NCI-H146 treated with DMSO at 0.1 percent for 48 hours (cell line): ENCODE measurements around the gene ANKS1A.
"Not testable (repeated sequence)": the region's sequence is repeated elsewhere in the genome, so short reads cannot be mapped to it uniquely, and the experiment has no call there.

Experiments
- DNase-seq: peaks from one replicate; lab custom pipeline; 2025; ENCODE audit not compliant: unreplicated experiment; lab: John Stamatoyannopoulos, UW

The ANKS1A gene

GRCh38 chr6:34888874-34889555, at the start of gene ANKS1A:
Gene ANKS1A, plus strand, starts transcription at chr6:34889255. Its CDS starts 148 bp downstream, at chr6:34889403.
- peak; percentile 56 for DNase-seq

GRCh38 chr6:34839666-34840352, 49.2 kb upstream of the ANKS1A start:
- DNase-seq, result no peak

- DNase-seq, result not testable (repeated sequence)
These were observed 40.0 kb upstream of the ANKS1A start for GRCh38 chr6:34849066-34849465.

GRCh38 chr6:34851361-34851760, 37.7 kb upstream of the ANKS1A start:
- no peak for DNase-seq

- no peak for DNase-seq
These were observed 36.5 kb upstream of the ANKS1A start for GRCh38 chr6:34852406-34853085.

GRCh38 chr6:34855463-34855862, 33.6 kb upstream of the ANKS1A start:
- DNase-seq, result no peak

GRCh38 chr6:34858681-34859080, 30.4 kb upstream of the ANKS1A start:
- no peak for DNase-seq

GRCh38 chr6:34859951-34860350, 29.1 kb upstream of the ANKS1A start:
- DNase-seq, result no peak

- no peak for DNase-seq
These were observed 28.3 kb upstream of the ANKS1A start for GRCh38 chr6:34860776-34861175.

- DNase-seq, result no peak
These were observed 25.0 kb upstream of the ANKS1A start for GRCh38 chr6:34864007-34864406.

GRCh38 chr6:34865107-34865506, 23.9 kb upstream of the ANKS1A start:
- no peak for DNase-seq

GRCh38 chr6:34866509-34866908, 22.5 kb upstream of the ANKS1A start:
- no peak for DNase-seq

GRCh38 chr6:34867484-34867883, 21.6 kb upstream of the ANKS1A start:
- DNase-seq, result no peak

GRCh38 chr6:34871853-34872252, 17.2 kb upstream of the ANKS1A start:
- DNase-seq, result no peak

GRCh38 chr6:34872332-34872731, 16.7 kb upstream of the ANKS1A start:
- DNase-seq, result no peak

- DNase-seq, result no peak
These were observed 13.5 kb upstream of the ANKS1A start for GRCh38 chr6:34875292-34876213.

GRCh38 chr6:34876472-34876871, 12.6 kb upstream of the ANKS1A start:
- no peak for DNase-seq

- no peak for DNase-seq
These were observed 11.8 kb upstream of the ANKS1A start for GRCh38 chr6:34877259-34877658.

GRCh38 chr6:34877869-34878485, 11.1 kb upstream of the ANKS1A start:
- DNase-seq, result no peak

GRCh38 chr6:34884073-34884472, 5.0 kb upstream of the ANKS1A start:
- DNase-seq, result not testable (repeated sequence)

- no peak for DNase-seq
These were observed 4.1 kb upstream of the ANKS1A start for GRCh38 chr6:34884996-34885395.
